Measurements from ENCODE around the gene HLA-A.
"Not testable (repeated sequence)": the region's sequence is repeated elsewhere in the genome, so short reads cannot be mapped to it uniquely, and the experiment has no call there.

DNA sequence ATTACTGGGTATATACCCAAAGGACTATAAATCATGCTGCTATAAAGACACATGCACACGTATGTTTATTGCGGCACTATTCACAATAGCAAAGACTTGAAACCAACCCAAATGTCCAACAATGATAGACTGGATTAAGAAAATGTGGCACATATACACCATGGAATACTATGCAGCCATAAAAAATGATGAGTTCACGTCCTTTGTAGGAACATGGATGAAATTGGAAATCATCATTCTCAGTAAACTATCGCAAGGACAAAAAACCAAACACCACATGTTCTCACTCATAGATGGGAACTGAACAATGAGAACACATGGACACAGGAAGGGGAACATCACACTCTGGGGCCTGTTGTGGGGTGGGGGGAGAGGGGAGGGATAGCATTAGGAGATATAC is 37.7 kb downstream of the HLA-A start:
- TF ChIP-seq, protein P1, sequence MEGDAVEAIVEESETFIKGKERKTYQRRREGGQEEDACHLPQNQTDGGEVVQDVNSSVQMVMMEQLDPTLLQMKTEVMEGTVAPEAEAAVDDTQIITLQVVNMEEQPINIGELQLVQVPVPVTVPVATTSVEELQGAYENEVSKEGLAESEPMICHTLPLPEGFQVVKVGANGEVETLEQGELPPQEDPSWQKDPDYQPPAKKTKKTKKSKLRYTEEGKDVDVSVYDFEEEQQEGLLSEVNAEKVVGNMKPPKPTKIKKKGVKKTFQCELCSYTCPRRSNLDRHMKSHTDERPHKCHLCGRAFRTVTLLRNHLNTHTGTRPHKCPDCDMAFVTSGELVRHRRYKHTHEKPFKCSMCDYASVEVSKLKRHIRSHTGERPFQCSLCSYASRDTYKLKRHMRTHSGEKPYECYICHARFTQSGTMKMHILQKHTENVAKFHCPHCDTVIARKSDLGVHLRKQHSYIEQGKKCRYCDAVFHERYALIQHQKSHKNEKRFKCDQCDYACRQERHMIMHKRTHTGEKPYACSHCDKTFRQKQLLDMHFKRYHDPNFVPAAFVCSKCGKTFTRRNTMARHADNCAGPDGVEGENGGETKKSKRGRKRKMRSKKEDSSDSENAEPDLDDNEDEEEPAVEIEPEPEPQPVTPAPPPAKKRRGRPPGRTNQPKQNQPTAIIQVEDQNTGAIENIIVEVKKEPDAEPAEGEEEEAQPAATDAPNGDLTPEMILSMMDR (IDR thresholded peaks at IDR 0.05): not testable (repeated sequence)
- TF ChIP-seq ZFX (IDR thresholded peaks at IDR 0.05; ENCODE audit: borderline replicate concordance): not testable (repeated sequence)

Measured in 22Rv1 (cell line).